Measurements from ENCODE around the gene LRRC37A.
"Not testable (repeated sequence)": the region's sequence is repeated elsewhere in the genome, so short reads cannot be mapped to it uniquely, and the experiment has no call there.

Gene LRRC37A

DNA sequence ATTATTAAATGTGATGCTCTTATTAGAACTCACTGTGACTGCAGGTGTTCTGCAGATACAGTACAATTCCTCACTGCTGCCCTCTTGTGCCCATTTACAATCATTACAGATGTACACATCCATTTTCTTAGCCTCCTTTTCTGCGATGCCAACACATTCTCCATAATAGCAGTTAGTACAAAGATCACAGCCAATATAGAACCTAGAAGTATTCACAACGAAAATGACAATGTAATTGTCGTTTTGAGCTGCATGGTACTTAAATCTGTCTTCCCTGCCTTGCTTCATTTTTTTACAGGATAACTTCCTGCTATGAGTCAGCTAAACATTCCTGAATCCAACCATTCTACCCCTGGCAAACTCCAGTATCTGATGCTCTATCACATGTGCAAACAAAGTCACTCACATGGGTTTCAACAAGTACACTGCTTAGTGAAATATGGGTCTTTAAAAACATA is 8.1 kb upstream of the LRRC37A start:
- in situ Hi-C loops (cut with MboI; ENCODE audit: low sequenced_read_pairs) = not testable (repeated sequence)

DNA sequence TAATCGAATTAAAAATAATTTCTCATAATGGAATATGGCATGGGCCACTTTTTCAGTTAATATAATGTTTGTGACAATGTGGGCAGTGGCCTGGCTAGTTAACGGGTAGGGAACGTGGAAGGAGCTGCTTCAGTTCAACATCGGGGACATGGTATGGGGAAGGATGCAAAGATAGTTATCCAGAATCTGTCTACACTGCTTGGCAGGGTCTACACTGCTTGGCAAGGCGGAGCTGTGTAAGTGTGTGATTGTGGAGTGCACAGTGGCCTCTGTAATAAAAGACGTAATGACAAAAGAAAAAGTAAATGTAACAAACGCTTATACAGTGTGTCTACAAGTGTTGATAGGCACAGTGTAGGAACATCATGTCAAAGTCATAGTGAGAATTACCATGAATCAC is 7.3 kb upstream of the LRRC37A start:
- in situ Hi-C loops (cut with MboI; ENCODE audit: low sequenced_read_pairs) = not testable (repeated sequence)

DNA sequence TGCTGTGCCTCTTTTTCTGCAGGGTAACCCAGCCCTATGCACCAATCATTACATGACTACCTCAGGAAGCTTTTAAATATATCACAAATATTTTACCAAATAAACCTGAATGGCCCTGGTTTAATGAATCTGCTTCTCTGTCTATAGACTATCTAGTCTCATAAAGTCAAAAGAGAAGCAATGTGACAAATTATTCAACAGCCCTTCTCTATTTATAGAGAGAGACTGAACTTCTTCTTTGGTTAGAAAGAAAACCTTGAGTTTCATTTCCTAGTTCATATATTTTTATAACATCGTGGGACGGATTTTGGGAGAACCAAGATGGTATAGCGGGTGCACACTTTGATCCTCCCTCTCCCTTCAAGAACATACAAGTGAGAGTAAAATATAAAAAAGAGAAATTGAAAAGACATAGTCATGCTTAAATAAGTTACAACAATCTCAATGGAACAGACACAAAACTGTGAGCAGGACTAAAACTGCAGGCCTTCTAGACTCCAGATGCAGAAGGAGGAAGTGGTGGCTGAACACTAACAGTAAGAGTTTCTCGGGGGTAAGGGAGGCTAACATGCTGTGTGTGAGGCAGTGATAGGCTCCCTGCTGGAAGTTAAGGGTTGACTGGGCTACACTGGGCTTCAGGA is 3.9 kb upstream of the LRRC37A start:
- in situ Hi-C loops (cut with MboI; ENCODE audit: low sequenced_read_pairs) = not testable (repeated sequence)

DNA sequence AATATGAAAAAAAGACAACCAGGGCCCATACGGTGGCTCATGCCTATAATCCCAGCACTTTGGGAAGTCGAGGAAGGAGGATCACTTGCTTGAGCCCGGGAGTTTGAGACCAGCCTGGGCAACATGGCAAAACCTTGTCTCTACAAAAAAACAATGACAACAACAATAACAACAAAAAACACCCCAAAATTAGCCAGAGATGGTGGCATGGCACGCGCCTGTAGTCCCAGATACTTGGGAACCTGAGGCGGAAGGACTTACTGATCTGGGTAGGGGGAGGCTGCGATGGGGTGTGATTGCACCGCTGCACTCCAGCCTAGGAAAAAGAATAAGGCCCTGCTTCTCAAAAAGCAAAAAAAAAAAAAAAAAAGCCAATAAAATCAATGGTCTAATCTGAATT is 3.3 kb upstream of the LRRC37A start:
- in situ Hi-C loops (cut with MboI; ENCODE audit: low sequenced_read_pairs) = not testable (repeated sequence)

DNA sequence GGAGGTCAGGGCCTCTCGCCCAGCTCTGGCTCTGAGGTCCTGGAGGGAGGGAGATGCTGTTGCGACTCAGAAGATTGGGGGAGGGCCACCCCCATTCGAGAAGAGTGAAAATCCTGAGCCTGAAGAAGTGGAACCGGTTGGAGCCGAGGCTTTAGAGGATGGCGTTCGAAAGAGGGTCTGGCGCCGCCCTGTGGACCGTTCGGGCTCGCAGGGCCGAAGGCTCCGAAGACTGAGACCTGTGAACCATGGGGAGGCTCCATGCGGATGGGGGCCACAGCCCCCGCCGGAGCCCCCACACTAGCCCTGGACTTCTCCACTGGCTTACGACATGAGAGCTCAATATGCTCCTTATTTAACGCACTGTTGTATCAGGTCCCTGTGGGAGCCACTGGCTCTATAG is 46.3 kb downstream of the LRRC37A start:
- in situ Hi-C loops (cut with MboI; ENCODE audit: low sequenced_read_pairs) = not testable (repeated sequence)

DNA sequence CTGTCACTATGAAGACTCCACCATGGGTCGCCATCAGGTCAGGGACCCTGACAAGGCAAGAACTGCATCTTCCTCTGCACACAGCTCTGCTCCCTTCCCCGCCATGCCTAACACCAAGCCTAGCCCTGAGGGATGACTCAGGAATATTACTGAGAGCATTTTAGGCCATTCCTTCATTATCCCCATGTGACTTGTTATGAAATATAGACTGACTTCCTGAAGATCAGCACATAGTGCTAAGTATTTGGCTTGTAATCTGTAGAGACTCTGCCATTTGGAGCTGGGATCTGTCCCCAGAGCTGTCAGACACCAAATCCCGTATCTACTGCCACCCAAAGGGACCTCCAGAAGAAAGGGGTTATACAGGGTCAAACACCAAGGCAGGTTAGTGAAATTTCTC is 47.2 kb downstream of the LRRC37A start:
- in situ Hi-C loops (cut with MboI; ENCODE audit: low sequenced_read_pairs) = not testable (repeated sequence)

DNA sequence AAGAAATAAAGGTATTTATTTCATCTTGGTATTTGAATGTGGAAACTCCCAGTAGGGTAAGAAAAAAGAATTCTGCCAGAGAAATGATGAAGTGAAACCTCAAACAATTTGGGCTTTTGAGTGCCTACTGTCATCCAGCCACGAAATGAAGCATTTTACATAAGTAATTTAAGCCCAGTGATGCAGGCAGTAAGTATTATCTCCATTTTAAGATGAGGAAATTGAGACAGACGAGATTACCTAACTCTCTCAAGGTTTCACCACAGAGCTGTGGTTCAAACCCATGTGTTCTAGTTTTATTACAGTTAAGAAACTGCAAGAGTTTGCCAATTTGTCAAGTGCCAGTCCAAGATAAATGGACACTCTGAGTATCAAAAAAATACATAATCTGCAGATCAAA is 53.4 kb downstream of the LRRC37A start:
- in situ Hi-C loops (cut with MboI; ENCODE audit: low sequenced_read_pairs) = not testable (repeated sequence)

DNA sequence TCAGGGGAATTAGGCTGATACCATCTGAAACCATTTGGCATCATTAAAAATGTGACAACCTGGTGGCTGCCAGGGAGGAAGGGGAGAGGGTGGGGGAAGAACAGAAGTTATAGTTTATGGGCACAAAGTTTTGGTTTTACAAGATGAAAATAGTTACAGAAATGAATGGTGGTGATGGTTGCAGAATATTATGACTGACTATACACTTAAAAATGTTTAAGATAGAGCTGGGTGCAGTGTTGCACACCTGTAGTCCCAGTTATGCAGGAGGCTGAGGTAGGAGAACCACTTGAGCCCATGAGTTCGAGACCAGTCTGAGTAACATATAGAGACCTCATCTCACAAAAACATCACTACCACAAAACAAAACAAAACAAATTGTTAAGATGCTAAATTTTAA is 54.1 kb downstream of the LRRC37A start:
- in situ Hi-C loops (cut with MboI; ENCODE audit: low sequenced_read_pairs) = not testable (repeated sequence)

DNA sequence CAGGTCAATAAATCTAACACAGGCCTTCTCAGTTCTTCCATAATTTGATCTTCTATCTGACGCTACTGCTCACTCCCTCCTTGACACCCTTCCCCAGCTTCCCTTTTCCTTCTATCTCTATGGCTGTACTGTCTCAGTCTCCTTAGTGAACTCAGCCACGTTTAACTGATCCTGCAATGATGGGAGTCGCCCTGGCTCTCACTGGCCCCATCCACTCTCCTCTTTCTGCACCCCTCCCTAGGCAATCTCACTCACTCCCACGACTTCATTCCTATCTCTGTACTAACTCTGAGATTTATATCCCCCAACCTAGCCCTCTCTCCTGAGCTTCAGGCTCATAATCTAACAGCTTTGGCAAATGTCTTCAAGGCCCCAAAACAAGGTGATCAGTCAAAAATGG is 58.9 kb downstream of the LRRC37A start:
- in situ Hi-C loops (cut with MboI; ENCODE audit: low sequenced_read_pairs) = not testable (repeated sequence)

DNA sequence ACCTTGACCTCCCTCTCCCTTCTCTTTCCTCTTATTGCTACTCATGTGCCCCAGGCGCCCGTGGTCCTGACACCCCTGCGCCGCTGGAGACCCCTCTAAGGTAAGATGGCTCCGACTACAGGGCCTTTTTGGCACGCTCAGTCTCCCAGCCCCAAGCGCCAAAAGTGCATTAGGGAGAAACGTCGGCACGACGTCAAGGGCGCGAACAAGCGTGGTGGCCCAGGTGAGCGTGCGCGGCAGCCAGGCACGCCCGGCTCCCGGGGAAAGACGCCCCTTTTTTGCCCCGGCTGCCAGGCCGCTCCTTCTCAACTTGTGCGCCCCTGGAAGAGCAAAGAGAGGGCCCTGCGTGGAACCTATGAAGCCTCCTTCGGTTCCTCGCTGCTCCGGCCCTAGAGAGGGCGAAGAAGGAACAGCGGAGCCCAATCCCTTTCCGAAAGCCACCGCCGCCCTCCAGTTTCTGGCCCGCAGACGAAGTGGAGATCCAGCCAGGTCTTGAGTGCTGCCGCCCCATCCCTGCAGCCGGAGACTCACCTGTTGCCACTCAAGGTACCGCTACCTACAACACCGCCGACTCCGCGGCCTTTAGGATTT is 66.3 kb downstream of the LRRC37A start:
- in situ Hi-C loops (cut with MboI; ENCODE audit: low sequenced_read_pairs) = not testable (repeated sequence)

DNA sequence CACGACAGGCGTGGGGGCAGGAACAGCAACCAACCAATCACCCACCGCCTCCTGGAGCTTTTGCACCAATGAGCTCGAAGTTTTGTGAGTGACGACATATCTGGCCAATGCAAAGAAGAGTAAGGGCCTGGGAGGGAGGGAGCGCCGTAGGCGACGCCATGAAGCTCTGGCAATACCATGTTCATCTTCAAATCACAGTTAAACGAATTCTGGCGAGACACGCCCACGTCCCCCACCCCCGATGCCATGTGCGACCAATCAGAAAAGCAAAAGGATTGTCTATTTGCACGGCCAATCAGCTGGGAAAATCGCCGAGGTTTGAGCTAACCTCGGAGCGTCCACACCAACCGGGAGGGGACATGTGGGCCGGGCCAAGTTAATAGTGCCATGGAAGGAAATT is 66.8 kb downstream of the LRRC37A start, which contains the start of gene ARL17B:
TSS of gene ARL17B (minus strand) at position 12 of the 400 bp plus-strand sequence. CDS start 3,369 bp downstream, outside the sequence.
- in situ Hi-C loops (cut with MboI; ENCODE audit: low sequenced_read_pairs) = not testable (repeated sequence)

DNA sequence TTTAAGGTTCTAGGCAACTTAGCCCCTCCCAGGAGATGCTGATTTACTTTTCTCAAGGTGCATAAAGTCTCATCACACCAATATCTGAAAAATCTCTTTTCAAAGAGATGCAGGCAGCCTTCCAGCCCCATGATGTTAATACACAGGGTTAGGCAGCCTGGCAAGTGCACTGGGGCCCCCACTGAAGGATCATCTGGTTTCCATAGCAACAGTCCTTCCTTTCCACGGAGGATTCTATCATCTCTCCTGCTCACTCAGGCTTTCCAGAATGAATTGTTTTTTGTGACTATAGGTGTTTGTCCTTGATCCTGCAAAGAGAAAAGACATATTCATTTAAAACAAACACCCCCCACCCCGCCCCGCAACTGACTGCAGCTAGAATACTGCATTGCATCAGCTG is 72.6 kb downstream of the LRRC37A start:
- in situ Hi-C loops (cut with MboI; ENCODE audit: low sequenced_read_pairs) = not testable (repeated sequence)

DNA sequence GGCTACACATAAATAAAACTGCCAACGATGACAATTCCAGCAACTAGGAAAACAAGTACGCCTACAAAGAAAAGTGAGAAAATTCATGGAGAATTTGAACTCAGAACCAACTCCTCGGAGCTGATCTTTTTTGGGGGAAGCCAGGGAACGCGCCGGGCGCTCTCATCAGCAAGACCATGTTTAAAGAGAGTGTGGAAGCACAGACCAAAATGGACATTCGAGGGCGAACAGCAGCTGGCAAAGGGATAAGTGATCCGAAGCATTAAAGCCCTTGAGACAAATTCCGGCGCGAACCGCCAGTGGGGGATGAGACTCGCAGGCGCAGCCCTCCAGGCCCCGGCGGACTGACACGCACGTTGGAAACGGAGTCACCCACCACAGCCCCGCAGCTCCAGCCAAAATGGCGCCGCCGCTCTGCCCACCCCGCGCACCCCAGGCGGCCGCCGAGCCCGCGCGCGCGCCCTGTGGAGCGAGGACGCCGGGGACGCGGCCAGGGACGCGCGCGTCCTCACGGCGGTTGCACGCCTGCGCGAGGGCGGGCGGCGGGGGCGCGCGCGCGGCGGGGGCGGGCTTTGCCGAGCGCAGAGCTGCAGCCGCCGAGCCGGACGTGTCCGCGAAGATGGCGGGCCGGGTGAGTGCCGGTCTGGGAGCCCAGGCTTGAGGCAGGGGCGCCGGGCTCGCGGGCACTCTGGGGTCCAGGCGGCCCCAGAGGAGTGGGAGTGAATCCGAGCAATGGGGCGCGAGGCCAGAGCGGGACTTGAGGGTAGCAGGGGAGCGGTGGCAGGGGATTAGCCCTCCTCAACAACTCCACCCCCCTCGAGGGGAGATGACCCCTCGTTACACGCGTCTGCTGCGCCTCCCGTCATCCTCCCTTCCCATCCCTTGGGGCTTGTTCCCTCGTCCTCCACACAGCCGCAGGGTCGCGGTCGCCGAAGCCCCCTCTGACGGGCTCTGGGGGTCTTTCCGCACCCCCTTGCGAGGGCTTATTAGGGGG is 77.6 kb downstream of the LRRC37A start:
- in situ Hi-C loops (cut with MboI; ENCODE audit: low sequenced_read_pairs) = not testable (repeated sequence)

DNA sequence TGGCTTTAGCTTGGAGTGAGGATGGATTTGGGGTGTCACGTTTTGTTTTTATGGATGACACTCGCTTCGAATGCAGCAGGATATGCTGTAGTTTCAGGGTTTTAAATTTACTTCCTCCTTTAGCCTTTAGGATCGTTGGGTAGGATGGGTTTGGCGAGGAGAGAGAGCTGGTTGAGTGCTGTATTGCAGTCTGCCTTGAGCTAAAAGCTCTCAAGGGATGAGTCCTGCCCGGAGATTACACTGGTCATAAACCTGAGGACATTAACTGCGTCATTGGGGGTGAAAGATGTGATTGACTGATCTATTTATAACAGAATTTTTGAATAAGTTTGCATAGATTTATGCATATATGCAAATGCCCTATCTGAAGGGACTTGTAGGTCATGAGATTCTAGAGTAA is 78.5 kb downstream of the LRRC37A start:
- in situ Hi-C loops (cut with MboI; ENCODE audit: low sequenced_read_pairs) = not testable (repeated sequence)

DNA sequence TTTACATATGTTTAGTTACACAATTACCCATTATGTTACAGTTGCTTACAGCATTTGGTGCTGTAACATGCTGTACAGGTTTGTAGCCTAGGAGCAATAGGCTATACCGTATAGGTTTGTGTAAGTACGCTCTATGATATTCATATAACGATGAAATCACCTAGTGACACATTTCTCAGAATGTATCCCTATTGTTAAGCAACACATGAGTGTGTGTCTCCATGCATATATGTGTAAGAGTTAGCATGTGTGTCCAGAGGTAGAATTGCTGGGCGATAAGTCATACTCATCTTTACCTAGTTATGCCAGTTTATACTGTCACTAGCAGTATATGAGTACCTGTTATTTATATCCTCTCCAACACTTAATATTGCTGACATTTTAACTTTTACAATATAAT is 88.2 kb downstream of the LRRC37A start:
- in situ Hi-C loops (cut with MboI; ENCODE audit: low sequenced_read_pairs) = not testable (repeated sequence)

DNA sequence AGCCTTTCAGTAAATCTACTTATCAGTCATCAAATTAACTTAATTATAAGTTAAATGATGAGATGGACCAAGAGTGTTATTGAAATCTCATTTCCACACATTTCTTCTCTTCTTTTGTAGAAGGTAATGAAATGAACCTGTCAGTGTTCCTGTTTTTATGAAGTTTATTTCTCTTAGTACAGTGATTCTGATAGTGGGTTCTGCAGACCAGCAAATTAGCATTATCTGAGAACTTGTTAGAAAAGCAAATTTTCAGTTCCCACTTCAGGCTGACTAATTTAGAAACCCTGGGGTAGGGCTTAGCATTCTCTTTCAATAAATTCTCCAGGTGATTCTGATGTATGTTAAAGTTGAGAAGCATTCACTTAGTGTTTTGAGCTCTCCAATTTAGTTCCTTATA is 90.6 kb downstream of the LRRC37A start:
- in situ Hi-C loops (cut with MboI; ENCODE audit: low sequenced_read_pairs) = not testable (repeated sequence)
